ENCODE data around the gene TM6SF1. TPM values are rescaled to one million over a fixed set of nuclear protein-coding genes. Genes with fewer than 3 reads are reported as not detected.

TM6SF1 gene
- total and polyA plus RNA-seq, 11 donors: 2.6 to 9.4 (median 4.7) TPM

GRCh38 chr15:83098079-83098478 is 9.4 kb upstream of the TM6SF1 start:
- Histone ChIP-seq H3K27me3 (no peaks in the 10 kb centered on the region), H3K4me1 (peaks cover 0 to 12% (median 0%) of the 10 kb centered on the region in 12 donors), H3K27ac (no peak overlapping the region), H3K36me3 (no peaks in the 10 kb centered on the region), H3K4me3 (no peak overlapping the region), H3K9me3 (peaks cover 0 to 9% (median 0%) of the 10 kb centered on the region in 12 donors)
- intact Hi-C loops (cut with DNase I): no loop called here
- DNase-seq (no peak), ATAC-seq (no peak)
- TF ChIP-seq POLR2A (IDR thresholded peaks at IDR 0.05): no peak
- TF ChIP-seq, protein P1, sequence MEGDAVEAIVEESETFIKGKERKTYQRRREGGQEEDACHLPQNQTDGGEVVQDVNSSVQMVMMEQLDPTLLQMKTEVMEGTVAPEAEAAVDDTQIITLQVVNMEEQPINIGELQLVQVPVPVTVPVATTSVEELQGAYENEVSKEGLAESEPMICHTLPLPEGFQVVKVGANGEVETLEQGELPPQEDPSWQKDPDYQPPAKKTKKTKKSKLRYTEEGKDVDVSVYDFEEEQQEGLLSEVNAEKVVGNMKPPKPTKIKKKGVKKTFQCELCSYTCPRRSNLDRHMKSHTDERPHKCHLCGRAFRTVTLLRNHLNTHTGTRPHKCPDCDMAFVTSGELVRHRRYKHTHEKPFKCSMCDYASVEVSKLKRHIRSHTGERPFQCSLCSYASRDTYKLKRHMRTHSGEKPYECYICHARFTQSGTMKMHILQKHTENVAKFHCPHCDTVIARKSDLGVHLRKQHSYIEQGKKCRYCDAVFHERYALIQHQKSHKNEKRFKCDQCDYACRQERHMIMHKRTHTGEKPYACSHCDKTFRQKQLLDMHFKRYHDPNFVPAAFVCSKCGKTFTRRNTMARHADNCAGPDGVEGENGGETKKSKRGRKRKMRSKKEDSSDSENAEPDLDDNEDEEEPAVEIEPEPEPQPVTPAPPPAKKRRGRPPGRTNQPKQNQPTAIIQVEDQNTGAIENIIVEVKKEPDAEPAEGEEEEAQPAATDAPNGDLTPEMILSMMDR (IDR thresholded peaks at IDR 0.05): no peak

GRCh38 chr15:83099290-83099689 is 8.2 kb upstream of the TM6SF1 start:
- Histone ChIP-seq H3K27me3 (no peaks in the 10 kb centered on the region), H3K4me3 (no peak overlapping the region), H3K36me3 (no peaks in the 10 kb centered on the region), H3K9me3 (peaks cover 0 to 9% (median 0%) of the 10 kb centered on the region in 12 donors), H3K27ac (no peak overlapping the region), H3K4me1 (peaks cover 0 to 10% (median 0%) of the 10 kb centered on the region in 12 donors)
- DNase-seq: no peak
- ATAC-seq: peak in 2 of 4 donors; percentile 47 to 56
- TF ChIP-seq, protein P1 (IDR thresholded peaks at IDR 0.05): no peak
- TF ChIP-seq POLR2A (IDR thresholded peaks at IDR 0.05): no peak
- intact Hi-C loops (cut with DNase I): no loop called here
- 64 to 74% (median 71%) methylated on average over 2 of the region's 2 CpGs for WGBS, 4 donors

- peaks cover 0 to 9% (median 0%) of the 10 kb centered on the region in 12 donors for H3K9me3 ChIP-seq
- no peak overlapping the region for H3K4me3 ChIP-seq
- ATAC-seq (peak; percentile 23 to 61 (median 54)), DNase-seq (no peak)
- no peaks in the 10 kb centered on the region for H3K36me3 ChIP-seq
- peaks cover 0 to 10% (median 0%) of the 10 kb centered on the region in 12 donors for H3K4me1 ChIP-seq
- WGBS, 4 donors: 17 to 34% (median 30%) methylated on average over 2 of the region's 2 CpGs
- peak overlapping the region in 1 of 12 donors; percentile 51 for H3K27ac ChIP-seq
- TF ChIP-seq, protein P1 (IDR thresholded peaks at IDR 0.05): no peak
- no peak for TF ChIP-seq POLR2A (IDR thresholded peaks at IDR 0.05)
- intact Hi-C loops (cut with DNase I): loop anchor here in 1 of 10 donors (10.0 kb wide), 1 partner anchor 105 kb away; the partner anchor contains the start of gene HDGFL3
- no peaks in the 10 kb centered on the region for H3K27me3 ChIP-seq
These were observed 7.3 kb upstream of the TM6SF1 start for GRCh38 chr15:83100097-83100646.

DNA sequence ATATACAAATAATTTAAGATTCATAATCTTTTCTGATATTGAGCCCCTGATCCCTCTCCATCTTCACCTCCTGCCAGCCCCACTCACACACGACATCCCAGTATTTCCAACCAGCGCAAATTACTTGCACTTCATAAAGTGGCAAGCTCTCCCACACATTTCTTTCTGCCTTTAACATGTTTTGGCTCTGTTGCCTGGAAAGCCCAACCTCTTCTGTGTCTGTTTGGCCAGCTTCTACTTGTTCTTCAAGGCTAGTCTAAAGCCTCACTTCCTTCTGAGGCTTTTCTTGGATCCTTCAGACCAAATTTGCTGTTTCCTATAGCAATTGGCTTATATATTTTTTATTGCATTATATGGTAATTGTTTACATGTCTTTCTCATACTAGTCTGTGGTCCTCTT is 5.1 kb upstream of the TM6SF1 start:
- H3K9me3 ChIP-seq: peaks cover 0 to 9% (median 0%) of the 10 kb centered on the region in 12 donors
- intact Hi-C loops (cut with DNase I): loop anchor here in 1 of 10 donors (10.0 kb wide), 1 partner anchor 102 kb away; the partner anchor contains the start of gene HDGFL3
- ATAC-seq (no peak), DNase-seq (no peak)
- no peaks in the 10 kb centered on the region for H3K36me3 ChIP-seq
- H3K27ac ChIP-seq: no peak overlapping the region
- H3K27me3 ChIP-seq: peaks cover 0 to 3% (median 0%) of the 10 kb centered on the region in 9 donors
- H3K4me1 ChIP-seq: peaks cover 0 to 16% (median 2%) of the 10 kb centered on the region in 12 donors
- 55 to 66% (median 59%) methylated on average over 2 of the region's 2 CpGs for WGBS, 4 donors
- no peak overlapping the region for H3K4me3 ChIP-seq
- TF ChIP-seq, protein P1 (IDR thresholded peaks at IDR 0.05): no peak
- no peak for TF ChIP-seq POLR2A (IDR thresholded peaks at IDR 0.05)

Data from heart left ventricle (tissue), 16 donors.